ENCODE data around the gene PIGU.

GRCh38 chr20:34524426-34524825 is 152.5 kb downstream of the PIGU start:
- no peak for TF ChIP-seq CTCF (IDR thresholded peaks at IDR 0.05)
- TF ChIP-seq POLR2A (IDR thresholded peaks at IDR 0.05): no peak
- TF ChIP-seq EP300 (IDR thresholded peaks at IDR 0.05): no peak
- TF ChIP-seq POLR2AphosphoS5 (IDR thresholded peaks at IDR 0.05): no peak

Measured in stomach (tissue), 4 donors.